UCSD-AML1 (cell line): ENCODE data around the gene SELENON.
A peak's percentile ranks its signal among the peaks of the same experiment; 100 is the strongest.

ENCODE experiments used
- DNase-seq: peaks from one replicate; lab custom pipeline; 2025; ENCODE audit not compliant: unreplicated experiment; lab: John Stamatoyannopoulos, UW

The SELENON gene

DNA sequence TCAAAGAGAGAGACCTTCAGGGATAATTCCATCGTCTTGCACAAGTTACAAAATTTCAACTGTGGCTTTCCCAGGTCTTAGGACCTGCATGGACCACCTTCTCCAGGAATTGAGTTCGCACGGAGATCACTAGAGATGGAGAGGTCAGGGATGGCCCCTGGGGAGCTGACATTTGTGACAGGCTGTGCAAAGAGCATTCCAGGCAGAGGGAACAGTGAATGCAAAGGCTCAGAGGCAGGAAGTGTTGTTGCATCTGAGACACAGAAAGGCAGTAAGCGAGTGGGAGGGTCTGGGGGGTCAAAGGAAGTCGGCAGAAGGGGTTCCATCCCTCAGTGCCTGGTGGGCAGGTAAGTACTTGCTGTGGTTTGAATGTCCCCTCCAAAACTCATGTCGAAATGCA, 9.5 kb upstream of the SELENON start:
- DNase-seq, result no peak

DNA sequence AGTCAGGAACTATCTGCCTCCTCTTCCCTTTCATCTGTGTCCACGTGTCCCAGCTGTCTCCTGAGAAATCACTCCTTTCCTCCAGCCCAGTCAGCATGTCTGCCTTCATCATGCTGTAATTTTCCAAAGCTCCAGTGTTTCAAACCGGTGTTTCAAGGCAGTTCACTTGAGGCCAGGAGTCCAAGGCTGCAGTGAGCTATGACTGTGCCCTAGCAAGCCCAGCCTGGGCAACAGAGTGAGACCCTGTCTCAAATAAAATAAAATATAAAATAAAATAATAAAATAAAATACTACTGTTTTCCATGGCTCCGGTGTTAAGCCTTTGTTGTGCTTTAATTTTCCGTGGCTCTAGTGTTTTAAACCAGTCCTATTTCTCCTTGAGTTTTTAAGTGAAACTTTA, 7.9 kb upstream of the SELENON start:
- DNase-seq, result no peak

DNA sequence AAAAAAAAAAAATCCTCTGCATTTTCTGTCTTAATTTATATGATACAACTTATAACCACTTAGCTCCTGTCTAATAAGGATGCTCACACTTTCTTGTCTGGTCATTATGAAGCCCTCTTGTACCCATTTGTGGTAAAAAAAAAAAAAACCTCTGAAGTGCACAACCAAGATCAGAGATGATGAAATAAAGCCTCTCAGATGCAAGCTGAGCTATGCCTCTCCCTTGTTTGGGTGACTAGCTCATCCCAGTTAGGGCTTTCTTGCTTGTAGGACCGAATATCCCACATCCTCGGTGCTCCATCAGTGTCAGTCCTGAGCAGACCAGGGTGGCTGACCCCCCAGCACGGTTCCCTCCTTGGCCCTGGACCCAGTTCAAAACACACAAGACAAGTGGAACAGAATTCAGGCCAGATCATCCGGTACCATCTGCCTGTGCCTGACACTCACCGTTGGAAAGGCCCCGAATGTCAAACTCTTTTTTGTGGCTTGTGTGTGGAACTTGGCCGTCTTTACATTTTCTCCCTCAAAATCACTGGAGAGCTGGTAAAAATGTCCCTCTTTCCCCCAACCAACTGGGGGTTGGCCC, 6.3 kb upstream of the SELENON start:
- no peak for DNase-seq

DNA sequence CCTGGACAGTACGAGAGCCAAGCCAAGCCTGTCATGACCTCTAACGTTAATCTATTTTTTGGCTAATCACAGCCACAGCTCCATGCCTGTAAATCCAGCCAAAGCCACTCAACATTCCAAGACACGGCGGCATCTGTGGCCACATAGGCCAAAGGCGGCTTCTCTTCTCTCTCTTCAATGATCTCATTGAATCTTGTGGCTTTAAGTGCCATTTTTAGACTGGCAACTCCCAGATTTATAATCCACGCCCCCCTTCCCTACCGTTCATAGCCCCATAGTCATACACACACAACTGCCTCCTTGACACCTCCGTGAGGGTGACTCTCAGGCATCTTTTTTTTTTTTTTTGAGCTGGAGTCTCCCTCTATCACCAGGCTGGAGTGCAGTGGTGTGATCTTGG, 5.7 kb upstream of the SELENON start:
- no peak for DNase-seq

DNA sequence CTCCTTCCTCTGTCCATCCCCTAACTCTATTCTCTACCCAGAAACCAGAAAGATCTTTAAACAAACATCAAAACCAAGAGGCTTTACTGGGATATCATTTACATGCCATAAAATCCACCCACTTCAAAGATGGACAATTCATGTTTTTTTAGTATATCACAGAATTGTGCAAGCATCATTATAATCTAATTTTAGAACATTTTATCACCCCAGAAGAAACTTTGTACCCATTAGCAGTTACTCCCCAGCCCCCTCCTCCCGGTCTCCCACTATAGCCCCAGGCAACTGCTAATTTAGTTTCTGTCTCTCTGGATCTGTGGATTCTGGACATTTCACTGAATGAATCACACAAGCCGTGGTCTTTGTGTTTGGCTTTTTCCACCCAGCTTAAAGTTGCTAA, 4.8 kb upstream of the SELENON start:
- DNase-seq, result no peak

DNA sequence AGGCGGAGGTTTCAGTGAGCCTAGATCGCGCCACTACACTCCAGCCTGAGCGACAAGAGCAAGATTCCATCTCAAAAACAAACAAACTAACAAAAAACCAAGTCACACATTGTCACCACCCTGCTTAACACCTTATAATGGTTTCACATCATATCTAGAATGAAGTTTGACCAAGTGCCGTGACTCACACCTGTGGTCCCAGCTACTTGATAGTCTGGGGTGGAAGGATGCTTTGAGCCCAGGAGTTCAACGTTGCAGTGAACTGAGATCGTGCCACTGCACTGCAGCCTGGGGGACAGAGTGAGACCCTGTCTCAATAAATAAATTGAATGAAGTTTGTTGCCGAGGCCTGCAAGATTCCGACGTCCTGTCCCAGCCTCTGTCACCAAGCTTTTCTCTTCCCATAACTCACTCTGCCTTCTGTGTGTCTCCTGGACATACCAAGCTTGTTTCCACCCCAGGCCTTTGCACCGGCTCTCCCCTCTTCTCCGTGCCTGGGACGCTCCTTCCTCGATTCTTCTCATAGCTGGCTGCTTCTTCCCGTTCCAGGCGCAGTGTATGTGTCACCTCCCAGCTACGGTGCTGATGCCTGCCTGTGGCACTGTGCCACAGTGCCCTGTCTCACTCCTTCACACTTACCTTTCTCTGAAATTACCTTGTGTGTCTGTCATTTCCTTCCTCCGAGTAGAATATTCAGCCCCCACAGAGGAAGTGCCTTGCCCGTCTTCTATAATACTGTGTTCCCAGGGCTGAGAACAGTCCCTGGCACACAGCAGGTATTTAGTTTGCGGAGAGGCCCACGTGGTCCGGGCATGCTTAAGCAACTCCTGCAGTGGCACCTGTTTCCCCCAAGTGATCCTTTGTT, 3.8 kb upstream of the SELENON start:
- no peak for DNase-seq

DNA sequence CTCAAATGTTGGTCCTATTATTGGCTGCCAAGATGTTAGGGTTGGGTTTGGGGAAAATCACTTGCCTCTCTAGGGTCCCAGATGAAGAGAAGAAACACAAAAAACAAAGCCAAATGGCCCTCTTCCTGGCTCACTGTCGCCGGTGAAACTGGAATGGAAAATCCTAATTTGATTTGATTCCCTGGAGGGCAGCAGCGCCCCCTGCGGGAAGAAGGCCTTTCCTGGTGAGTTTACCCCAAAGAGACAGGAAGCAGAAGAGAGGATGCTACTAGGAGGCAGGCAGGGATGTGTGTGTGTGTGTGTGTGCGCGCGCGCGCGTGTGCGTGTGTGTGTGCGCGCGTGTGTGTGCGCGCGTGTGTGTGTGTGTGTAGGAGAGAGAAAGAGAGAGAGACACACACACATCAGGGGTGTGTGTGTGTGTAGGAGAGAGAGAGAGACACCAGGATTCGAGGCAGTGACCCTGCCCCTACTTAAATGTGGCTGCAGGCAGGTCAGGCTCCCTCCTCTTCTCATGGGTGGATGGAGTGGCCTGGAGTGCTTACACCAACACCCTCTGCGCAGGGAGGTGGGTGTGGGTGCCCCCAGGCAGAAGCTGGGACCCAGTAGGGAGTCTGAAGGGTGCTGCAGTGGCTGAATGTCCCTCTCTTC, 3.1 kb upstream of the SELENON start:
- peak; percentile 84 for DNase-seq

DNA sequence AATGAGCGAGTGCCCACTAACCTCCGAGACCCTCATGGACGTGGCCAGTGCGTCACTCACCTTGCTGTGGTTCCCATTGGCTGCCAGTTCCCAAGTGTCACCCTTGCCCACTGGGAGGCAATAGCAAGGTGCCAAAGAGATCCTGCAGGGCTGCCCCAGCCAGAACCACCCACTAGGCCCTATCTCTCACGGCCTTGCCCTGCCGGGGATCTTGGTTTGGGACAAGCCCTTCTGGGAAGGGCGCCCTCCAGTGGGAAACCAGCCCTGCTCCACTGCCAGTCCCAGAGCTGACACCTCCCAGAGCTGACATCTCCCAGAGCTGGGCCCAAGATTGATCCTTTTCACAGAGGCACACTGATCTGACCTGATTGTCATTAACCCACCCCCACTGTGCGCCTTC, 2.1 kb upstream of the SELENON start:
- peak; percentile 65 for DNase-seq

DNA sequence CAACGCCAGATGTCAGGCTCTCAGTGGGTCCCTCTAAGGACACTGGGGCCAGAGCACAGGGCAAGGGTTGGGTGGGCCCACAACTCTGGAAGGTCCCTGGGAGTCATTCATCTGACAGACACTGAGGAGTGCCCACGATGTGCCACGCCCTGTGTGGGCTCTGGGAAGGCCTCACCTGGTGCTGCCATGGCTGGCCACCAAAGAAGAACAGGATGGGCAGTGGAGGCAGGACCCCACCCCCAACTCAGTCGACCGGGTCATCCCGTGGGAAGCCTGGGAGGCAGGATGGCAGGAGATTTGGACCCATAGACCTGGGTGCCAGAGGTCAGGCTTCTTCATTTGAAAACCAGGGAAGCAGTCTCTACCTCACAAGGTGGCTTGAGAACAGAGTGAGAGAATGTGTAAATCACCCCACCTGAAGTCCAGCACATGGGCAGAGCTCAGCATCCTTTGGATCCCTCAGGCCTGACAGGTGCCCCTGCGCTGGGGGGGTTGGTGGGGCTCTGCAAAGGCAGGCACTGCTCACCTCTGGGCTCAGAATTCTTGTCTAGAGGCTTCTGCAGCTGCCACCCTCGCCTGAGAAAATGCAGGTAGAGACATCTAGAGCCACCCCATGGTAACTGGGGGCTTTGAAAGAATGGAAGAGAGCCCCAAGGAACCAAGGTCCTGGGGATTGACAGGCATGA, 1.2 kb upstream of the SELENON start:
- no peak for DNase-seq

DNA sequence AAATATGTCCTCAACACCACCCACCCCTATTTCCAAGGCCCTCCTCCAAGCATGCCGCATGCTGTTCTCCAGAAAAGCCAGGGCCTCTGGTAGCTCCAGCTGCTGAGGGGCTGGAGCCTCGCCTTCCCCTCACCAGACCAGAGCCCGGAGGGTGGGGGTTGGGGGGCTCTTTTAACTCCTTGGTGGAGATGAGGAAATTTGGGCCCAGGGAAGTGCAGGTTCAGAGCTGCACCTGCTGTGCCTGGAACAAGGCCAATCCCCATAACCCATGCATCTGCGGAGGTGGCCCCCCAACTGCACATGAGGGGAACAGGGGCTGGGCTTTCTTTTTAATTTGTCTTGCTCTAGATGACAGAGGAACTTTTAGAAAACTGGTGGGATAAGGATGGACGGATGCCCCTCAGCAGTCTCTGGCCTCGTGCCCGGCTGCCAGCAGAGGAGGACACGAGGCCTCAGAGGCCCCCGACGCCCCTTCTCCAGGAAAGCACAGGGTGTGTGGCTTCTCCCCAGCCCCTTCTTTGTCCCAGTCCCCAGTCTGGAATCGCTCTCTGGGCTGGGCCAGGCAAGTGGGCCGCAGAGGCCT, 550 bp upstream of the SELENON start:
- DNase-seq, result no peak

DNA sequence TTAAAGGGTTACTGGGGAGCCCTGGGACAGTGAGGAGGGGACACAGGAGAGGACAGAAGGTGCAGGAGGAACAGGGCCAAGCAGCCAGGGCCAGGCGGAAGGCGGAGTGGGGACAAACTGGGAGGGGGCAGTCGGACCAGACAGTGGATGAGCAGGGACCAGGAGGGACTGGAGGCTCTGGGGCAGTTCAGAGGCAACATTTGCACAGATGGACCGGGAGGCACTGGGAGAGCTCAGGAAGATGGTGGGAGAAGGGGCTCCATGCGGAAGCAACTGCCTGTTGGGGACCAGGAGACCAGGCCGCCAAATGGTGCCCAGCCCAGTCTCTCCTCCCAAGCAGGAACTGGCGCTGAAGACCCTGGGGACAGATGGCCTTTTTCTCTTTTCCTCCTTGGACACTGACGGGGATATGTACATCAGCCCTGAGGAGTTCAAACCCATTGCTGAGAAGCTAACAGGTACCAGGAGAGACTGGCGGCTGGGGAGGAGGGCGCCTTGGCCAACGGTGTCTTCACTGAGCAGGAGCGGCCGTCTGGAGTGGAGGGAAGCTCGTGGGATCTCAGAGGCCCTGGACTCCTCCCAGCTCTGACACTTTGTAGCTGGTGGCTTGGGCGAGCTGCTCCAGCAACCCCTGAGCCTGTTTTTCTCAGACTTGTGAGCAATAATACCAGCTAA, 847 bp downstream of the SELENON start:
- DNase-seq, result peak; percentile 51

DNA sequence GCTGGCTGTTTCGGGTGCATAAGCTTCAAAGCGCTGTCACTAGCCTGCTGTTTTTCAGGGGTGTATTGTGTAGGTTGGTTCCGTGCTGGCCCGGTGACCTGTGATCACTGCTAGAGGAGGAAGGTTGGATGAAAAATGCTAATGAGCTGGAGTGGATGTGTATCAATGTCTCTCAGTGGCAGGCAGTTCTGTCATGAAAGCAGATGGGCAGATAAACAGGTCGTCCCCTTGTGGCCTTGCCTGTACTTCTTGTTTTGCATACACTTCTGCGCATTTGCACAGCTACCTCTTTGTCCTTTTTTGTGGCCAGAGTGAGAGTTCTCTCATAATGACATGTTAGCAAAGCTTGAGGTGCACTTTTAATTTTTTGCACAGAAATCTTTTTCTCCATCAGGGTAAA, 2.9 kb downstream of the SELENON start:
- DNase-seq, result no peak

DNA sequence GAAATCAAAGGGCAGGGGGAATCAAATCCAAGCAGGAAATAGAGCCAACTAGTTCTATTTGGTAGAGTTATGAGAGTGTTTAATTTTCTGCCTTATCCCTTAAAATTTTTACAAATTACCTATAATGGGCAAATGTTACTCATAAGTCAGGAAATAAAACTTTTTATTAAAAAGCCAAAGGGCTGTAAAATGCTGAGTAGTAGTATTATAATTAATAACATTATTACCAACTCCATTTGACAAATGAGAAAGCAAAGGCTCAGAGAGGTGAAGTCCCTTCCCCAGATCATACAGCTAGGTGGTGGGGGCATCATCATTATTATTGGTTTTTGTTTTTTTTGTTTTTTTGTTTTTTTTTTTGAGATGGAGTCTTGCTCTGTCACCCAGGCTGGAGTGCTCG, 3.4 kb downstream of the SELENON start:
- no peak for DNase-seq

DNA sequence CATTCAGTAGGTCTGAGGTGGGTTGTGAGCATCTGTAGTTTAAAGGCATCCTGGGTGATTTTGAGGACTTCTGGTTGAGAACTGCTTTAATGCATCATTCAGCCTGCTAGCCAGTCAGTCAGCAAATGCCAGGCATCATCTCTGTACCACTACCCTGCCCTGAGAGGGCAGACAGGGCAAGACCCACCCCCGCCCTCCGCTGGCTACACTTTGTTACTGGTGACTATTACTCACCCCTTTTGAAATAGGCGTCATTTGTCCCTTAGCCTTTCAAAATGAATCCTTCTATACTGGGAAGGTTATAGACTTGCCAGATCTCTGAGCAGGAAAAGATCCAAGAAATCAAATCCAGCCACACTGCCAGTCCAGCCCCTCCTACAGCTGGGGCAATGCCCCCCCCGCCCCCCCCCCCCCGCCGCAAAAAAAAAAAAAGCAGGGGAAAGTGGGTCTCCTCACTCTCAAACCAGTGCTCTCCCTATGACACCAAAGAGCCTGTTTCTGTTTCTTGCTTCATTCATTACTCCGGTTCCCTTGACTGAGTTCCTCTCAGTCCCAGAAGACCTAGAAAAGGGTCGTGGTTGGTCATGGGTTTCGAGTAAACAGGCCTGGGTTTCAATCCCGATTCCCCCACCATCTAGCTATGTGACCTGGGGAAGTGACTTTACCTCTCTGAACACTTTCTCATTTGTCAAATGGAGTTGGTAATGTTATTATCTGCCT, 4.4 kb downstream of the SELENON start:
- DNase-seq, result no peak

DNA sequence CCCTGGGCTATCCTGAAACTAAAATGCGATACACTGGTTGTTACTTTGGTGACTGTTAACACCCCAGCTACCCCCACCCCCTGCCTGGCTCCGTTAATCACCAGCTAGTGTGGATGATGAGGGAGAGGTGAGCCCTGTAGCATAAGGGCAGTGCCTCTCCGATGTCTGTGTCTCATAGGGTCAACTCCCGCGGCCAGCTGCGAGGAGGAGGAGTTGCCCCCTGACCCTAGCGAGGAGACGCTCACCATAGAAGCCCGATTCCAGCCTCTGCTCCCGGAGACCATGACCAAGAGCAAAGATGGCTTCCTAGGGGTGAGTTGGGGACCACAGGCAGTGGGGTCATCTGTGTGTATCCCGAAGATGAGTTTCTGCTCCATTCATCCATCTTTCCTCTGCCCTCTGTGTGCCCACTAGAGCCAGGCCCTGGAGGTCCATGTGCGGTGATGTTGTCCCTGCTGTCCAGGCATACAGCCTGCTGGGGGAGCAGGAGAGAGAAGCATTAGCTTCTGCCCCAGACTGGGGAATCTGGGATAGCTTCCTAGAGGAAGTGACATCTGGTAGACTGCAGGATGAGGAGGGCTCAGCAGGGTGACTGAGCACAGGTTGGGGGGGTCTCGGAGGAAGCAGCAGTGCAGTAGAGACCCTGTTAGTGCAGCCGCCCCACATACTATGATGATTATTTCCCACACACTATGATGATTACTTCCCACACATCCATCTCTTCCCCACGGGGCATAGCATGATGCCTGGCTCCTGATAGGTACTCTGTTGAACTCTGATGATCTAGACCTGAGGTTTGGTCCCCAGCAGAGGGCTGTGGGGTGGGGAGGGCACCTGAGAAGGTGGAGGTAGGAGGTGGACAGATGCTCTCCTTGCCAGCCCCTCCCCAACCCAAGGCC, 5.2 kb downstream of the SELENON start:
- no peak for DNase-seq

DNA sequence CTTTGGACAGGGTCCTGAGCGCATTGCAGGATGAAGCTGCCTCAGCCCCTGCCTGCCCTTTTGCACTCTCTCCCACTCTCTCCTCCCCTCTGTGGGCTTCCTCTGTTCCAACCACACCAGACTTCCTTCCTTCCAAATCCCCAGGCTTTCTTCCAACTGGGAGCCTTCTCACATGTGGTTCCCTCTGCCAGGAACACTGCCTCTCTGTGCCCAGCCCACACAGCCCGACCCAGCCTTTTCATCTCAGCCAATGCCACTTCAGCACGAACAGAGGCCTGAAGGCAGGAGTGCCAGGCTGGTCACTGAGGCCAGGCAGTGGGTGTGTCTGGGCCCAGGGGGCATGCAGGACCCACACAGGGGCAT, 5.9 kb downstream of the SELENON start:
- DNase-seq, result peak; percentile 55

DNA sequence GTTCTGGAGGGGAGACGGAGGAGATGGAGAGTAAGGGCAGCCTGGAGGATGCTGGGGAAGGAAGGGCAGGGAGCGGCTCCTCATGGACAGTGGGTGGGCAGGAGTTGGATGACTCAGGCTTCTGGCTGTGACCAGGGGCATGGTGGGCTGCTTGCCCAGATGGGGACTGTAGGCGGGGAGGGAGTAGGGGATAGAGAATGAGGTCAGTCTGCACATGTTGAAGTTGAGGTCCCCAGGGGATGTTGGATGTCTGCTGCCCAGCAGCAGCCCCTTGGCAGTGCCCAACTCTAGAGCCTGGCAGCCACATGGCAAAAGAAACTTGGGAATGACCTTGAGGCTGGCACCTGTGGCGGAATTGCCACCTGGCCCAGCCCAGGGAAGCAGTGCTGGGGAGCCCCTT, 6.4 kb downstream of the SELENON start:
- DNase-seq, result no peak

DNA sequence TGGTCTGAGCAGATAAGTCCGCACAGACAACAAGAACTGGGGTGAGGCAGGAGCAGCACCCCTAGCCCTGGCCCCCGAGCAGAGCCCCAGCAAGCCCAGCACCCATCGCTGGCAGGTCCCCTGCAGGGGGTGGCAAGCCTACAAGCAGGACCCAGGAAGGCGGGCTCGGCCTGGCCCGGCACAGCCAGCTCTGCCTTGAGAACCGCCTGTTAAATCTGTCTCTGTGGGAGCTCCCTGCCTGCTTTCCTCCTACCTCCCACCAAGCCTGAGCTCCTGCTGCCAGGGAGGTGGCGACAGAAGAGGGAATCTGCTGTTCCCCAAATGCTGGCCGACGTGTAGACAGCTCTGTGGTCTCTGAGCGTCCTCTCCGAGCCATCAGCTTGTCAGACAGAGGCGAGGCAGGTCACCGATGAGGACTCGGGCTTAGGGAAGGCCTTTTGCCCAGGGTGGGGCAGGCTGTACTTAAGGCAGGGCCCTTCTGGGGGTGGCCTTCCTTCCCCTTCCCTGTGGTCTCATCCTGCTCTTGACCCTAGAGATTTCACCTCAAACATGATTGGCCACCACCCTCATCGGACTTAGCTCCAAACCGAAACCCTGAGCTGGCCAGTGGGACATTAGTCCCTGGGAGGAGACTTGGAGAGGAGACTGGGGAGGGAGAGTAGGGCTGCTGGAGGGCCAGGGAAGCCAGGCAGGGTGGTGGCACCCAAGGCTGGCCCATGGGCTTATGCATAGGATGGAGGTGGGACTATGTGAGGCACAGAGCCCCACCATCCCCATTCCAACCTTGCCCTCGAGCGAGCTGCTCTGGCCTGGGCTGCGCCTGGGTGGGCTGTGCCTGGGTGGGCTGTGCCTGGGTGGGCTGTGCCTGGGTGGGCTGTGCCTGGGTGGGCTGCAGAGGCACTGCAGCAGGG, 7.7 kb downstream of the SELENON start:
- no peak for DNase-seq
